Sigmoid colon (tissue), 7 donors: ENCODE results near the gene LLGL1. TPM values are rescaled to one million over a fixed set of nuclear protein-coding genes. Genes with fewer than 3 reads are reported as not detected.

ENCODE experiments used
- DNase-seq: peaks from one replicate; pipeline ENCODE4 v3.0.0-alpha.2; 2019
- H3K27ac ChIP-seq, 4 donors: fragments of 200-600 bp; sonication (generic); one replicate each; pipeline ENCODE4 v1.5.1; 2016 to 2019; ENCODE audit warnings: mild to moderate bottlenecking in 1 of 4
- H3K27me3 ChIP-seq, 3 donors: fragments of 200-600 bp; sonication (generic); one replicate each; pipeline ENCODE4 v1.5.1; 2019; ENCODE audit warnings: mild to moderate bottlenecking in 1 of 3
- H3K36me3 ChIP-seq, 4 donors: fragments of 200-600 bp; sonication (generic); one replicate each; pipeline ENCODE4 v1.5.1; 2016 to 2019
- H3K4me1 ChIP-seq, 4 donors: fragments of 200-600 bp; sonication (generic); one replicate each; pipeline ENCODE4 v1.5.1; 2017 to 2019
- H3K4me3 ChIP-seq, 4 donors: fragments of 200-600 bp; sonication (generic); one replicate each; pipeline ENCODE4 v1.5.1; 2017 to 2019; ENCODE audit warnings: mild to moderate bottlenecking in 2 of 4, moderate library complexity in 1 of 4
- H3K9me3 ChIP-seq, 4 donors: fragments of 200-600 bp in 3 of 4; sonication (generic) in 3 of 4; one replicate each; pipeline versions ENCODE4 v1.5.1 to v1.6.1; 2013 to 2019
- EP300 ChIP-seq, 4 donors: sonication (generic); formaldehyde crosslinking; IDR thresholded peaks; one replicate each; pipeline ENCODE4 v1.6.1; 2017; ENCODE audit warnings: antibody characterized with exemption in 4 of 4
- POLR2A ChIP-seq, 2 donors: fragments of 450-650 bp; IDR thresholded peaks; one replicate each; pipeline ENCODE4 v1.6.1; 2016; ENCODE audit warnings: antibody characterized with exemption in 2 of 2, mild to moderate bottlenecking in 2 of 2, moderate library complexity in 2 of 2
- POLR2AphosphoS5 ChIP-seq, 4 donors: sonication (generic); formaldehyde crosslinking; IDR thresholded peaks; one replicate each; pipeline ENCODE4 v1.6.1; 2017; ENCODE audit warnings: antibody characterized with exemption in 4 of 4
- WGBS, 2 donors: extraction: QIAGEN DNeasy Blood & Tissue Kit; methylation state at CpG; one replicate each; pipeline ENCODE4 v1.1.7; 2013; 5-methylcytosine and 5-hydroxymethylcytosine counted together
- intact Hi-C: fragments of 100-400 bp; cut with DNase I; formaldehyde crosslinking; loops from one replicate; pipeline ENCODE4 v1.15.1; 2023
- polyA plus RNA-seq, 3 donors: library from polyadenylated mRNA; stranded (reverse); fragments of 200-250 nt; gene quantifications; one replicate each; pipeline ENCODE4 v1.2.3, GENCODE V29; 2013
- total RNA-seq, 4 donors: library from RNA; depleted of rRNA; stranded (reverse); fragments of >200 nt; gene quantifications; one replicate each; pipeline ENCODE4 v1.1.0, GENCODE V29; 2016
- TF ChIP-seq, protein P1 (sequence below), 4 experiments: fragments of 450-650 bp in 3 of 4; fragments of 200-600 bp in 1 of 4; IDR thresholded peaks; one replicate each; pipeline ENCODE4 v1.5.1; 2016 to 2019; ENCODE audit warnings: antibody characterized with exemption in 4 of 4, mild to moderate bottlenecking in 3 of 4, moderate library complexity in 2 of 4
- donor health status: healthy with polysubstance abuse.
- donor health status: Bipolar disorder and iron deficiency.
- donor health status: healthy.

The LLGL1 gene
- total and polyA plus RNA-seq, 7 donors, result 2.8 to 25.2 (median 16.8) TPM

DNA sequence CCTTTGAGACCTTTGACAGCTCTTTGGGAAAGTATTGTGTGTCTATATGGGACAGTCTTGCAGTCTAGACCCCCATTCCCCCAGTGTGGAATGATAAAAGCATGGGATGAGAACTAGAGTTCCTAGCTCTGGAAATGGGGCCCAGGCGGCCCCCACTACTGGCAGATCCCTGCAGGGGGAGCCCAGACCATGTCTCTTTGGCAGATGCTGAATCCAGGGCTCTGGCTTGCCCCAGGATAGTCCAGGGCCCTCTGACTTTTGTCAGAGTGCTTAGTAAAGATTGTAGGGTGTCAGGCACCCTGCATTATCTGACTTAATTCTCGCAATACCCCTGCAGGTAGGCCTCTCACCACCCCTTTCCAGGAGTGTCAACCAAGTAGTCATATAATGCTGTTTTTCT is 33.5 kb upstream of the LLGL1 start:
- DNase-seq, result no peak
- Histone ChIP-seq H3K36me3 (peaks cover 9 to 27% (median 12%) of the 10 kb centered on the region in 4 donors), H3K27ac (peak overlapping the region in 3 of 4 donors; percentile 98 to 99 (median 99)), H3K9me3 (no peaks in the 10 kb centered on the region), H3K4me1 (peaks cover 0 to 69% (median 63%) of the 10 kb centered on the region in 4 donors), H3K27me3 (no peaks in the 10 kb centered on the region), H3K4me3 (no peak overlapping the region)
- intact Hi-C loops, result no loop called here
- no peak for TF ChIP-seq POLR2AphosphoS5 (IDR thresholded peaks at IDR 0.05)
- TF ChIP-seq, protein P1, sequence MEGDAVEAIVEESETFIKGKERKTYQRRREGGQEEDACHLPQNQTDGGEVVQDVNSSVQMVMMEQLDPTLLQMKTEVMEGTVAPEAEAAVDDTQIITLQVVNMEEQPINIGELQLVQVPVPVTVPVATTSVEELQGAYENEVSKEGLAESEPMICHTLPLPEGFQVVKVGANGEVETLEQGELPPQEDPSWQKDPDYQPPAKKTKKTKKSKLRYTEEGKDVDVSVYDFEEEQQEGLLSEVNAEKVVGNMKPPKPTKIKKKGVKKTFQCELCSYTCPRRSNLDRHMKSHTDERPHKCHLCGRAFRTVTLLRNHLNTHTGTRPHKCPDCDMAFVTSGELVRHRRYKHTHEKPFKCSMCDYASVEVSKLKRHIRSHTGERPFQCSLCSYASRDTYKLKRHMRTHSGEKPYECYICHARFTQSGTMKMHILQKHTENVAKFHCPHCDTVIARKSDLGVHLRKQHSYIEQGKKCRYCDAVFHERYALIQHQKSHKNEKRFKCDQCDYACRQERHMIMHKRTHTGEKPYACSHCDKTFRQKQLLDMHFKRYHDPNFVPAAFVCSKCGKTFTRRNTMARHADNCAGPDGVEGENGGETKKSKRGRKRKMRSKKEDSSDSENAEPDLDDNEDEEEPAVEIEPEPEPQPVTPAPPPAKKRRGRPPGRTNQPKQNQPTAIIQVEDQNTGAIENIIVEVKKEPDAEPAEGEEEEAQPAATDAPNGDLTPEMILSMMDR (IDR thresholded peaks at IDR 0.05), result peak in 1 of 4 experiments; percentile 18
- WGBS, 2 donors, result 86 to 96% methylated on average over 2 of the region's 2 CpGs

- Histone ChIP-seq H3K4me3 (no peak overlapping the region), H3K27me3 (no peaks in the 10 kb centered on the region), H3K27ac (no peak overlapping the region), H3K9me3 (no peaks in the 10 kb centered on the region), H3K36me3 (peaks cover 9 to 49% (median 17%) of the 10 kb centered on the region in 4 donors), H3K4me1 (peaks cover 0 to 68% (median 63%) of the 10 kb centered on the region in 4 donors)
- no peak for DNase-seq
- TF ChIP-seq EP300 (IDR thresholded peaks at IDR 0.05) (no peak), POLR2AphosphoS5 (IDR thresholded peaks at IDR 0.05) (no peak), POLR2A (IDR thresholded peaks at IDR 0.05) (no peak)
- intact Hi-C loops, result no loop called here
- 94 to 95% methylated on average over 4 of the region's 4 CpGs for WGBS, 2 donors
Measured at GRCh38 chr17:18194394-18194793, 31.0 kb upstream of the LLGL1 start.

DNA sequence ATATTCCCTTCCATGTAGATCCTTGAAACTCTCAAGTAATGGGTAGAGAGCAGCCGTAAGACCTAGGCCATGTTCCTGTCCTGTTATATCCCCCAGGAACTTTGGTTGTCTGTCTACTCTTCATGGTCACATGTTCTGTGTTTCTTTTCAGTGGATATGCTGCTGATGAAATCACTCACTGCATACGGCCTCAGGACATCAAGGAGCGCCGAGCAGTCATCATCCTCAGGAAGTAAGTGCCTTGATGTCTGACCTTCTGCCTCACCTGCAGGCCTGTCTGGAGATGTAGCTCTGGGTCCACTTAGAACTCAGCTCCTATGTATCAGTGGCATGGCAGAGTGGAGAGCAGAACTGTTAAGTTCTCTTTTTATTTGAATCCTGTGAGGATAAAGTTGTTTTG is 30.6 kb upstream of the LLGL1 start:
- TF ChIP-seq POLR2A (IDR thresholded peaks at IDR 0.05) (no peak), EP300 (IDR thresholded peaks at IDR 0.05) (no peak)
- Histone ChIP-seq H3K4me3 (no peak overlapping the region), H3K4me1 (peaks cover 0 to 67% (median 61%) of the 10 kb centered on the region in 4 donors), H3K27ac (no peak overlapping the region), H3K9me3 (no peaks in the 10 kb centered on the region), H3K27me3 (no peaks in the 10 kb centered on the region), H3K36me3 (peaks cover 9 to 49% (median 18%) of the 10 kb centered on the region in 4 donors)
- no peak for DNase-seq
- WGBS, 2 donors, result 85 to 88% methylated on average over 4 of the region's 4 CpGs
- intact Hi-C loops, result no loop called here

GRCh38 chr17:18195246-18195645 is 30.2 kb upstream of the LLGL1 start:
- no peak for DNase-seq
- 92 to 94% methylated on average over 5 of the region's 5 CpGs for WGBS, 2 donors
- Histone ChIP-seq H3K27ac (no peak overlapping the region), H3K4me1 (peaks cover 0 to 66% (median 57%) of the 10 kb centered on the region in 4 donors), H3K27me3 (no peaks in the 10 kb centered on the region), H3K36me3 (peaks cover 9 to 49% (median 18%) of the 10 kb centered on the region in 4 donors), H3K9me3 (no peaks in the 10 kb centered on the region), H3K4me3 (no peak overlapping the region)
- TF ChIP-seq POLR2AphosphoS5 (IDR thresholded peaks at IDR 0.05), result no peak
- no peak for TF ChIP-seq POLR2A (IDR thresholded peaks at IDR 0.05)
- intact Hi-C loops, result no loop called here

DNA sequence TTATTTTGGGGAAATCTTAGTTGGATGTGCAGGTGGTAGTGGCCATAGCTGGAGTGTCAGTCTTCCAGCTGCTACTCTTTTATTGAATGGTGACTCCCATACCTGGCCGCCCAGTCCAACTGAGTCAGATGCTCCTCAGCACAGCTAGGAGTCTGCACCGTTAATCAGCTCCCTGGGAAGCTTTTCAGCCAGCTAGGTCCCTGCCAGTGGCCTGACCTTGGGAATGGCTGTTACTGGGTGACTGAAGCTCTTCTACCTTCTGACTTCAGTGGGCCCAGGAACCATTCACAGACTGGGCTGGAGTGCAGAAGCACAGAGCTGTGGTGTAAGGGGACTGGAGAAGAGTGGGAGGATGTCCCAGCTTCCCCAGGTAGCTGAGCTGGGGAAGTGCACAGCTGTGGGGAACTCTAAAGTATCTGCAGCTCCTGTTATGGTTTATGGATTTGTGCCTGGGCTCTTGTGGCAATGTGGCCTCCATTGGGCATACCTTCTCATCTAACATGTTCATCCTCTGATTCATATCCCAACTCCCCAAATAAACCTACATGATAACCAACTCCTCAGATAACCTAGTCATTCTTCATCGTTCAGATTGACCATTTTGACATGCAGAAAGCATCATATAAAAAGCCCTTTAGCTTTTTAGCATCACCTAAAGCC is 27.8 kb upstream of the LLGL1 start:
- Histone ChIP-seq H3K27ac (no peak overlapping the region), H3K4me1 (peaks cover 0 to 49% (median 38%) of the 10 kb centered on the region in 4 donors), H3K4me3 (no peak overlapping the region), H3K36me3 (peaks cover 13 to 66% (median 18%) of the 10 kb centered on the region in 4 donors), H3K9me3 (no peaks in the 10 kb centered on the region), H3K27me3 (no peaks in the 10 kb centered on the region)
- TF ChIP-seq POLR2AphosphoS5 (IDR thresholded peaks at IDR 0.05), result no peak
- TF ChIP-seq POLR2A (IDR thresholded peaks at IDR 0.05), result no peak
- TF ChIP-seq, protein P1 (IDR thresholded peaks at IDR 0.05), result no peak
- TF ChIP-seq EP300 (IDR thresholded peaks at IDR 0.05), result no peak
- 83 to 91% methylated on average over 3 of the region's 3 CpGs for WGBS, 2 donors
- DNase-seq, result no peak
- intact Hi-C loops, result no loop called here

- intact Hi-C loops, result no loop called here
- TF ChIP-seq, protein P1 (IDR thresholded peaks at IDR 0.05), result no peak
- TF ChIP-seq EP300 (IDR thresholded peaks at IDR 0.05) (no peak), POLR2A (IDR thresholded peaks at IDR 0.05) (no peak), POLR2AphosphoS5 (IDR thresholded peaks at IDR 0.05) (no peak)
- Histone ChIP-seq H3K4me1 (peaks cover 0 to 48% (median 35%) of the 10 kb centered on the region in 4 donors), H3K9me3 (no peaks in the 10 kb centered on the region), H3K4me3 (no peak overlapping the region), H3K27me3 (no peaks in the 10 kb centered on the region), H3K27ac (no peak overlapping the region), H3K36me3 (peaks cover 13 to 75% (median 18%) of the 10 kb centered on the region in 4 donors)
- WGBS, 2 donors, result 76 to 83% methylated on average over 4 of the region's 4 CpGs
- DNase-seq, result no peak
Measured at GRCh38 chr17:18198530-18198929, 26.9 kb upstream of the LLGL1 start.
